ENCODE data around the gene ZSCAN2. TPM values are rescaled to one million over a fixed set of nuclear protein-coding genes. Genes with fewer than 3 reads are reported as not detected.
"Not testable (repeated sequence)": the region's sequence is repeated elsewhere in the genome, so short reads cannot be mapped to it uniquely, and the experiment has no call there.

The ZSCAN2 gene
- polyA plus RNA-seq, 1 donor = 12.1 TPM

DNA sequence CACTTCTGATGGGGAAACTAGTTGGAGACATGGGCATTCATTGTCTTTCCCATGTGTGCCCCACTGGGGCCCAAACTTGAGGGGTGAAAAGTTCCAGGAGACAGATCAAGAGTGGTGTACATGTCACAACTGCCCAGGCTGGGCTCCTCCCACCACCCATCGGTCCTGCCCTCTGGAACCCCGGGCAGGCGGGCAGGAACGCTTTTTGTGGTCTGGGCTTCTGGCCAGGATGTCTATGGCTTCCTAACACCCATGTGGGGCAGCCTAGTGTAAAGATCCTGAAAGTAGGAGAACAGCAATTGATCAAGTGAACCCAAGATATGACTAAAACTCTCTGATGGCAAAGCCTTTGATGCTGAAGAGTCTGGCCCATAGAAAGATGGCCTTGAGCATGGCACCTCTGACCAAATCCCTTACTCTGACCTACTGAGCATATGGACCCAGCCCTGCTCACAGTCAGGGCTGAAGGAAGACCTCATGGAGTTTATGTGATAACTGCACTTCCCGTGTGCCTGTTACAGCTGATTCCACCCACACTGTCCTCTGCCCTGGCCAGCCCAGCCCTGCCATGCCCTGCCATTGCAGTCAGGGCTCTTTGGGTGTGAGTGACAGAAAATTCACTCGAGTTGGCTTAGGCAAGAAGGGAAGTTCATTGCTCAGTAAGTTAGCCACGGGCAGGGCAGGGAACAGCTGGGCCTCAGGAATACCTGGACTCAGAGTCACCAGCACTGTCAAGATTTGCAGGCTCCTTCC lies 19.0 kb upstream of the ZSCAN2 start:
- DNase-seq; H3K4me1 ChIP-seq (ENCODE audit: control insufficient read depth, insufficient read depth, low read length); H3K27me3 ChIP-seq (ENCODE audit: control insufficient read depth, insufficient read depth, low read length); H3K4me3 ChIP-seq (ENCODE audit: low read length); H3K9me3 ChIP-seq (ENCODE audit: control insufficient read depth, low read depth, low read length); H3K36me3 ChIP-seq (ENCODE audit: control insufficient read depth, insufficient read depth, low read length); H3K27ac ChIP-seq (ENCODE audit: low read length): not testable (repeated sequence)
- no CpG with 5 or more reads among the region's 7 CpGs for WGBS (ENCODE audit: insufficient coverage, low lambda C conversion rate)

DNA sequence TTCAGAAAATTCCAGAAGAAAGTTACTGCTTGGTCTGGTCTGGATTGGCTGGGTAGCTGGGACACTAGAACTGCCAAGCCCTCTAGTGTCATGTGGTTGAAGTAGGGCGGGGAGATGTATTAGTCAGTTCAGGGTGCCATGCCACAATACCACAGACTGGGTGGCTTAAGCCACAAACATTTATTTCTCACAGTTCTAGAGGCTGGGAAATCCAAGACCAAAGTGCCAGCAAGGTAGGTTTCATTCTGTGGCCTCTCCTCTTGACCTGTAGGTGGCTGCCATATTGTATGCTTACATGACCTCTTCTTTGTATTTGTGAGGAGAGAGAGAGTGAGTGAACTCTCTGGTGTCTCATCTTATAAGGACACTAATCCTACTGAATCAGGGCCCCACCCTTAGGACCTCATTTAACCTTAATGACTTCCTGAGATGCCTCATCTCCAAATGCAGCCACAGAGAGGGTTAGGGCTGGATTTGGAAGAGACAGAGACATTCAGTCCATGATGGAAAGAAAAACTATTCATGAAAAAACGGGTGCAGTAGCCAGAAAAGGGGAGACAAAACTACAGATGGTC lies 18.1 kb upstream of the ZSCAN2 start:
- no peaks in the 10 kb centered on the region for H3K36me3 ChIP-seq (ENCODE audit: control insufficient read depth, insufficient read depth, low read length)
- WGBS (ENCODE audit: insufficient coverage, low lambda C conversion rate) = no CpG with 5 or more reads among the region's 2 CpGs
- H3K9me3 ChIP-seq (ENCODE audit: control insufficient read depth, low read depth, low read length) = no peaks in the 10 kb centered on the region
- no peak overlapping the region for H3K4me3 ChIP-seq (ENCODE audit: low read length)
- no peak overlapping the region for H3K27ac ChIP-seq (ENCODE audit: low read length)
- H3K4me1 ChIP-seq (ENCODE audit: control insufficient read depth, insufficient read depth, low read length) = peaks cover 10% of the 10 kb centered on the region
- DNase-seq = no peak
- H3K27me3 ChIP-seq (ENCODE audit: control insufficient read depth, insufficient read depth, low read length) = peaks cover 3% of the 10 kb centered on the region

DNA sequence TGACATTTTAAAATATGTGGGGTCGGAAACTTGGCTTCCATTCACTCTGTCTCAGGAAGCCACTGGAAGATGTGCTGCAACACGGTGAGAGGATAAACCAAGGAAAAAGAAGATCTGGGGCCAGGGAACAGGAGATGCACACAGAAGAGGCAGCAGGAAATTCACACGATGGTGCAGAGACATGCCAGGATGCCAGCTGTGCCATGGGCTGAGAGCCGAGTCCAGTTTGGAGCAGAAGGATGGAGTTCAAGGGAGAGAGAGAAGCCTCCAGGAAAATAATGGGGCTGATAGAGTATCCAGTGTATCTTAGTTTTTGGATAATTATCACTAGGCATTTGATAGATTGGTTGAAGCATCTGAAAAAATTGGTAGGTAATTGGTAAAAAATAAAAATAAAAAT lies 16.9 kb upstream of the ZSCAN2 start:
- not testable (repeated sequence) for H3K27me3 ChIP-seq (ENCODE audit: control insufficient read depth, insufficient read depth, low read length); H3K4me3 ChIP-seq (ENCODE audit: low read length); DNase-seq; H3K27ac ChIP-seq (ENCODE audit: low read length); H3K9me3 ChIP-seq (ENCODE audit: control insufficient read depth, low read depth, low read length); H3K4me1 ChIP-seq (ENCODE audit: control insufficient read depth, insufficient read depth, low read length); H3K36me3 ChIP-seq (ENCODE audit: control insufficient read depth, insufficient read depth, low read length)
- WGBS (ENCODE audit: insufficient coverage, low lambda C conversion rate) = 100% methylated on average over 1 of the region's 4 CpGs

- Histone ChIP-seq H3K36me3 (ENCODE audit: control insufficient read depth, insufficient read depth, low read length) (no peaks in the 10 kb centered on the region), H3K27ac (ENCODE audit: low read length) (no peak overlapping the region), H3K4me1 (ENCODE audit: control insufficient read depth, insufficient read depth, low read length) (no peaks in the 10 kb centered on the region), H3K4me3 (ENCODE audit: low read length) (no peak overlapping the region), H3K27me3 (ENCODE audit: control insufficient read depth, insufficient read depth, low read length) (peaks cover 3% of the 10 kb centered on the region), H3K9me3 (ENCODE audit: control insufficient read depth, low read depth, low read length) (no peaks in the 10 kb centered on the region)
- WGBS (ENCODE audit: insufficient coverage, low lambda C conversion rate) = no CpG with 5 or more reads among the region's 6 CpGs
- DNase-seq = no peak
Measured at GRCh38 chr15:84586696-84587095, 14.1 kb upstream of the ZSCAN2 start.

- Histone ChIP-seq H3K27ac (ENCODE audit: low read length) (no peak overlapping the region), H3K36me3 (ENCODE audit: control insufficient read depth, insufficient read depth, low read length) (no peaks in the 10 kb centered on the region), H3K9me3 (ENCODE audit: control insufficient read depth, low read depth, low read length) (no peaks in the 10 kb centered on the region), H3K4me1 (ENCODE audit: control insufficient read depth, insufficient read depth, low read length) (no peaks in the 10 kb centered on the region), H3K27me3 (ENCODE audit: control insufficient read depth, insufficient read depth, low read length) (peaks cover 3% of the 10 kb centered on the region), H3K4me3 (ENCODE audit: low read length) (no peak overlapping the region)
- WGBS (ENCODE audit: insufficient coverage, low lambda C conversion rate) = 37% methylated on average over 5 of the region's 26 CpGs
- DNase-seq = peak; percentile 82
Measured at GRCh38 chr15:84588053-84588874, 12.5 kb upstream of the ZSCAN2 start.

- no peak overlapping the region for H3K27ac ChIP-seq (ENCODE audit: low read length)
- H3K27me3 ChIP-seq (ENCODE audit: control insufficient read depth, insufficient read depth, low read length) = peaks cover 3% of the 10 kb centered on the region
- no peaks in the 10 kb centered on the region for H3K36me3 ChIP-seq (ENCODE audit: control insufficient read depth, insufficient read depth, low read length)
- WGBS (ENCODE audit: insufficient coverage, low lambda C conversion rate) = 70% methylated on average over 2 of the region's 2 CpGs
- no peak overlapping the region for H3K4me3 ChIP-seq (ENCODE audit: low read length)
- H3K9me3 ChIP-seq (ENCODE audit: control insufficient read depth, low read depth, low read length) = no peaks in the 10 kb centered on the region
- no peak for DNase-seq
- peaks cover 7% of the 10 kb centered on the region for H3K4me1 ChIP-seq (ENCODE audit: control insufficient read depth, insufficient read depth, low read length)
Measured at GRCh38 chr15:84590406-84590805, 10.4 kb upstream of the ZSCAN2 start.

DNA sequence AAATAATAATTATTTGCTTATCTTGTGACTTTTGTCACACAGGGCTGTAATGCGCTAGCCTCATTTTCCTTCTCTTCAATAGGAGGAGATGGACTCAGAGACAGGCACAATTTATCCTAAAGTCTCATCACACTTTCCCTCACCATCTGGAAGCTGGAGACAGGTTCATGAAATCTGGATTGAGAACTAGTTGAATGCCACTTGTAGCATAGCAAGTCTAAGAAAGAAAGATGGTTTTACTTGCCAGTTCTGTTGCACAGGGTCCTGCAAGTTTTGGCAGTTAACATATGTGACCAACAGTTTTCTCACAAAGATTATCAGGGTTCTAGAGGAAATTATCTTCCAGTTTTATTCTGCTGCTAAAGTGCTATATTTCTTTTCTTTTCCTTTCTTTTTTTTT lies 9.0 kb upstream of the ZSCAN2 start:
- DNase-seq = no peak
- no peak overlapping the region for H3K4me3 ChIP-seq (ENCODE audit: low read length)
- peaks cover 13% of the 10 kb centered on the region for H3K4me1 ChIP-seq (ENCODE audit: control insufficient read depth, insufficient read depth, low read length)
- H3K36me3 ChIP-seq (ENCODE audit: control insufficient read depth, insufficient read depth, low read length) = no peaks in the 10 kb centered on the region
- no peak overlapping the region for H3K27ac ChIP-seq (ENCODE audit: low read length)
- WGBS (ENCODE audit: insufficient coverage, low lambda C conversion rate) = no CpG with 5 or more reads among the region's 1 CpG
- no peaks in the 10 kb centered on the region for H3K9me3 ChIP-seq (ENCODE audit: control insufficient read depth, low read depth, low read length)
- H3K27me3 ChIP-seq (ENCODE audit: control insufficient read depth, insufficient read depth, low read length) = peaks cover 1% of the 10 kb centered on the region

DNA sequence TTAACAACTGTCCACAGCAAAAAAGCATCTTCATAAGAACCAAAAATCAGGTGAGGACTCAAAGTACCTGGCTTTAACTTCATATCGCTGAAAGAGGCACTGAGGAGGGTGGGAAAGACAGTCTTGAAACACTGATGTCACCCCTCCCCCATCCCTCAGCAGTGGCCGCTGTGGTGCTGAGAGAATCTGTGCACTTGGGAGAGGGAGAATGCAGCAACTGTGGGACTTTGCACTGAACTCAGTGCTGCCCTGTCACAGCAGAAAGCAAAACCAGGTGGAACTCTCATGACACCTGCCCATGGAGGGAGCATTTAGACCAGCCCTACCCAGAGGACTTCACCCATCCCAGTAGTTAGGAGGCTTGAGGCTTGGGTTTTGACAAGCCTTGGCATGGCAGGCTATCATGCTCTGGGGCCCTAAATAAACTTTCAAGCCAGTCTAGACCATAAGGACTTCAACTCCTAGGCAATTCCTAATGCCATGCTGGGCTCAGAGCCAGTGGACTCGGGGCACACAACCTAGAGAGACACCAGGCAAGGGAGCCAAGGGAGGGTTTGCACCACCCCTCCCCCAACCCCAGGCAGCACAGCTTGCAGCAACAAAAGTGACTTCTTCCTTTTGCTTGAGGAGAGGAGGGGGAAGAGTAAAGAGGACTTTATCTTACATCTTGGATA lies 6.1 kb upstream of the ZSCAN2 start:
- peak overlapping the region; percentile 78 for H3K27ac ChIP-seq (ENCODE audit: low read length)
- H3K4me1 ChIP-seq (ENCODE audit: control insufficient read depth, insufficient read depth, low read length) = peaks cover 13% of the 10 kb centered on the region
- H3K9me3 ChIP-seq (ENCODE audit: control insufficient read depth, low read depth, low read length) = no peaks in the 10 kb centered on the region
- H3K4me3 ChIP-seq (ENCODE audit: low read length) = no peak overlapping the region
- no CpG with 5 or more reads among the region's 3 CpGs for WGBS (ENCODE audit: insufficient coverage, low lambda C conversion rate)
- no peaks in the 10 kb centered on the region for H3K36me3 ChIP-seq (ENCODE audit: control insufficient read depth, insufficient read depth, low read length)
- no peaks in the 10 kb centered on the region for H3K27me3 ChIP-seq (ENCODE audit: control insufficient read depth, insufficient read depth, low read length)
- peak; percentile 78 to 88 for DNase-seq

DNA sequence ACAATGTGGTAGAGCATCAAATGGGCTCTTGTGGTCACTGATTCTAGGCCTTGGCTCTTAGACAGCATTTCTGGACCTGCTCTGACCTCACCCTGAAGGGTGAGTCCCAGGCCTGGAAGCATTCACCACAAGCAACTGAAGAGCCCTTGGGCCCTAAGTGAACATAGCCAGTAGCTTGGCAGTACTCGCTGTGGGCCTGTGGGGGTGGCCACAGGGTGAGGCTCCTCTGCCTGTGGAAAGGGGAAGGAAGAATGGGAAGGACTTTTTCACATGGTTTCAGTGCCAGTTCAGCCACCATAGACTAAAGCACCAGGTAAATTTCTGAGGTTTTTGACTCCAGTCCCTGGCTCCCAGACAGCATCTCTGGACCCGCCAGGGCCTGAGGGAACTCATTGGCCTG lies 5.1 kb upstream of the ZSCAN2 start:
- H3K27ac ChIP-seq (ENCODE audit: low read length) = no peak overlapping the region
- no CpG with 5 or more reads among the region's 2 CpGs for WGBS (ENCODE audit: insufficient coverage, low lambda C conversion rate)
- no peaks in the 10 kb centered on the region for H3K27me3 ChIP-seq (ENCODE audit: control insufficient read depth, insufficient read depth, low read length)
- H3K36me3 ChIP-seq (ENCODE audit: control insufficient read depth, insufficient read depth, low read length) = no peaks in the 10 kb centered on the region
- DNase-seq = no peak
- no peaks in the 10 kb centered on the region for H3K9me3 ChIP-seq (ENCODE audit: control insufficient read depth, low read depth, low read length)
- no peak overlapping the region for H3K4me3 ChIP-seq (ENCODE audit: low read length)
- peaks cover 13% of the 10 kb centered on the region for H3K4me1 ChIP-seq (ENCODE audit: control insufficient read depth, insufficient read depth, low read length)

DNA sequence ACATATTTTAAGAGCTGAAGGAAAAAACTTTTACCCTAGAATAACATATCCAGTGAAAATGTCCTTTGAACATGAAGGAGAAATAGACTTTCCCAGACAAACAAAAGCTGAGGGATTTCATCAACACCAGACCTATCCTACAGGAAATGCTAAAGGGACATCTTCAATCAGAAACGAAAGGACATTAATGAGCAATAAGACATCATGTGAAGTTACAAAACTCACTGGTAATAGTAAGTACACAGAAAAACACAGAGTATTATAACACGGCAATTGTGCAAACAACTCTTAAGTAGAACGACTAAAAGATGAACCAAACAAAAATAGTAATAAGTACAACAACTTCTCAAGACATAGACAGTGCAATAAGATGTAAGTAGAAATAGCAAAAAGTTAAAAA lies 3.5 kb upstream of the ZSCAN2 start:
- no peaks in the 10 kb centered on the region for H3K36me3 ChIP-seq (ENCODE audit: control insufficient read depth, insufficient read depth, low read length)
- no peaks in the 10 kb centered on the region for H3K27me3 ChIP-seq (ENCODE audit: control insufficient read depth, insufficient read depth, low read length)
- no peaks in the 10 kb centered on the region for H3K9me3 ChIP-seq (ENCODE audit: control insufficient read depth, low read depth, low read length)
- no peak overlapping the region for H3K27ac ChIP-seq (ENCODE audit: low read length)
- WGBS (ENCODE audit: insufficient coverage, low lambda C conversion rate) = 100% methylated on average over 2 of the region's 3 CpGs
- no peak overlapping the region for H3K4me3 ChIP-seq (ENCODE audit: low read length)
- no peak for DNase-seq
- peaks cover 13% of the 10 kb centered on the region for H3K4me1 ChIP-seq (ENCODE audit: control insufficient read depth, insufficient read depth, low read length)

Measured in large intestine (tissue), 3 donors.